Measurements from ENCODE around the gene RABAC1. TPM values are rescaled to one million over a fixed set of nuclear protein-coding genes. Genes with fewer than 3 reads are reported as not detected.
A peak's percentile ranks its signal among the peaks of the same experiment; 100 is the strongest.

The RABAC1 gene
- total RNA-seq, 1 experiment from 2014 or later: 69.1 TPM

DNA sequence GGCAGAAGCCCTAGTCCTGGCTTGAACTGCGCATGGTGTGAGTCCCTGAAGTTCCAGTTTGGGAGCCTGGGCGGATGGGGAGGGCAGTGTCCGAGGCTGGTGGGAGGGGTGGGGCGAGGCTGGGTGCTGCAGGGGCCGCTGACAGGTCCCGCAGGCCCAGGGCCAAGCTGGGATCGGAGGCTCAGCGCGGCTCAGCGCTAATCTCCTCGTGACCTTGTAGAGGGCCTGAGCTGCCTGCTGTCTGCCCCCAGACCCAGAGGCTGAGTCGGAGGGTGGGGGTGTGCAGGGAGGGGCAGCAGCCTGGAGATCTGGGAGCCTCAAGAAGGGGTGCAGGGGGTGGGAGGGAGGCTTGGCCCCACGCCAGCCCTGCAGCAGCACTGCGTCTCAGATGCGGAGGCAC lies 31.9 kb upstream of the RABAC1 start:
- no peaks in the 10 kb centered on the region for H3K9me3 ChIP-seq (ENCODE audit: control insufficient read depth, insufficient read depth, low read depth, low read length)
- H3K27ac ChIP-seq (ENCODE audit: low read length): no peak overlapping the region
- no peaks in the 10 kb centered on the region; the same call in 1 of the 2 replicates for H3K36me3 ChIP-seq (ENCODE audit: control insufficient read depth, insufficient read depth, low read length)
- BruUV-seq (replicated peaks): no TSS peak
- ChIA-PET POLR2A (no interaction called here), CTCF (no interaction called here)
- intact Hi-C loops (cut with micrococcal nuclease; ENCODE audit: unreplicated experiment): no loop called here
- no peaks in the 10 kb centered on the region for H3K27me3 ChIP-seq (ENCODE audit: control insufficient read depth, insufficient read depth, low read length)
- no peak for TF ChIP-seq POLR2AphosphoS5 (IDR thresholded peaks at IDR 0.05; ENCODE audit: low read depth, low read length)
- no peak for TF ChIP-seq TCF7L2 (IDR thresholded peaks at IDR 0.05; ENCODE audit: low read depth, low read length)
- TF ChIP-seq SIN3A (IDR thresholded peaks at IDR 0.05; ENCODE audit: borderline replicate concordance, insufficient read depth, low read depth, low read length): no peak
- no peak for TF ChIP-seq REST (IDR thresholded peaks at IDR 0.05; ENCODE audit: insufficient read depth in 1 of 2, low read depth in 2 of 2, low read length in 1 of 2)
- TF ChIP-seq CTCF (IDR thresholded peaks at IDR 0.05): no peak
- no peak overlapping the region for H3K4me3 ChIP-seq (ENCODE audit: low read depth in 2 of 2, low read length in 2 of 2)
- in situ Hi-C loops (cut with HindIII; ENCODE audit: low pct_unique_long_range_greater_than_20kb, low sequenced_read_pairs): no loop called here
- no peaks in the 10 kb centered on the region for H3K4me1 ChIP-seq (ENCODE audit: control insufficient read depth, insufficient read depth, low read length)
- no peak for DNase-seq (ENCODE audit: low read depth, low spot score)
- ATAC-seq: 0 out of 2 replicates have a peak, but pooled peaks have one; percentile 24

DNA sequence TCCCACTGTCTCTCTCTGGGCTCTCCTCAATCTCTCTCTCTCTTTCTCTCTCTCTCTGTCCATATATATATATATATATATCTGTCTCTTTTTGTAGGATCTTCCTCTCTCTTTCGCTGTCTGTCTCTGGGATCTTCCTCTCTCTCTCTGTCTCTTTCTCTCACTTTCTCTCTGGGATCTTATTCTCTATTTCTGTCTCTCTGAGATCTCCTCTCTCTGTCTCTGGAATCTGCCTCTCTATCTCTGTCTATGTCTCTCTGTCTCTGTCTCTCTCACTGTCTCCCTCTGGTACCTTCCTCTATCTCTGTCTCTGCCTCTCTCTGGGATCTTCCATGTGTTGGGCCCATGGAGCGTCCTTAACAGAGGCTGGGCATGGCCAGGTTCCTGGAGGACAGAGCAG lies 31.5 kb upstream of the RABAC1 start:
- no peak for TF ChIP-seq CTCF (IDR thresholded peaks at IDR 0.05)
- TF ChIP-seq SIN3A (IDR thresholded peaks at IDR 0.05; ENCODE audit: borderline replicate concordance, insufficient read depth, low read depth, low read length): no peak
- TF ChIP-seq REST (IDR thresholded peaks at IDR 0.05; ENCODE audit: insufficient read depth in 1 of 2, low read depth in 2 of 2, low read length in 1 of 2): no peak
- no peak for TF ChIP-seq TCF7L2 (IDR thresholded peaks at IDR 0.05; ENCODE audit: low read depth, low read length)
- no peak for TF ChIP-seq POLR2AphosphoS5 (IDR thresholded peaks at IDR 0.05; ENCODE audit: low read depth, low read length)

More for the DNA sequence above, 31.5 kb upstream of the RABAC1 start:
- in situ Hi-C loops (cut with HindIII; ENCODE audit: low pct_unique_long_range_greater_than_20kb, low sequenced_read_pairs): no loop called here
- H3K27me3 ChIP-seq (ENCODE audit: control insufficient read depth, insufficient read depth, low read length): no peaks in the 10 kb centered on the region
- H3K36me3 ChIP-seq (ENCODE audit: control insufficient read depth, insufficient read depth, low read length): no peaks in the 10 kb centered on the region; the same call in 1 of the 2 replicates
- BruUV-seq (replicated peaks): no TSS peak
- ATAC-seq (no peak), DNase-seq (ENCODE audit: low read depth, low spot score) (no peak)
- ChIA-PET CTCF (no interaction called here), POLR2A (no interaction called here)
- intact Hi-C loops (cut with micrococcal nuclease; ENCODE audit: unreplicated experiment): no loop called here
- no peaks in the 10 kb centered on the region for H3K9me3 ChIP-seq (ENCODE audit: control insufficient read depth, insufficient read depth, low read depth, low read length)
- H3K4me3 ChIP-seq (ENCODE audit: low read depth in 2 of 2, low read length in 2 of 2): no peak overlapping the region
- H3K4me1 ChIP-seq (ENCODE audit: control insufficient read depth, insufficient read depth, low read length): no peaks in the 10 kb centered on the region
- no peak overlapping the region for H3K27ac ChIP-seq (ENCODE audit: low read length)
